Stimulated activated CD8-positive, alpha-beta memory T cell treated with anti-CD3 and anti-CD28 coated beads, Interleukin-2, amount 100 ng/mL, for 1 hour (primary cell): ENCODE measurements around the gene C2orf68.
"Not testable (repeated sequence)": the region's sequence is repeated elsewhere in the genome, so short reads cannot be mapped to it uniquely, and the experiment has no call there.

Source experiments
- DNase-seq, 2 donors: peaks; one replicate each; pipeline ENCODE4 v3.0.0-alpha.2; 2020; ENCODE audit warnings: low read depth in 2 of 2

C2orf68 gene

DNA sequence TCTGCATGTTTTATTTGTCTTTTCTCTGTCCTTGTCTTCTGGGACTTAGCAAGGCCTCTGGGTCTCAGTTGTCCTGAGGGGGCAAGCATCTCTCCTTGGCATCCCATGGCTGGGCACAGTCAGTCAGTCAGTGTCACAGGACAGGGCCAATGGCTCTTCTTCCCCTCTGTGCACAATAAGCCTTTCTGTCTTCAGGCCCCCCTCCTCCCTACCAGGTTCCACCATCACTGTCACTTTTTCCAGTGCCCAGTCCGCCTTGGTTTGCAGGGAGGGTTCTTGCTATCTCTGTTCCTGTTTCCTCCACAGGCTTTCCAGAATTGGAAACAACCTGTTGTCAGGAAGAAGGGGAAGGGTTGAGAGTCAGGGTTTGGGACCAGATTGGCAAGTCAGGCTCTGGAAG, 29.4 kb downstream of the C2orf68 start:
- DNase-seq: no peak

DNA sequence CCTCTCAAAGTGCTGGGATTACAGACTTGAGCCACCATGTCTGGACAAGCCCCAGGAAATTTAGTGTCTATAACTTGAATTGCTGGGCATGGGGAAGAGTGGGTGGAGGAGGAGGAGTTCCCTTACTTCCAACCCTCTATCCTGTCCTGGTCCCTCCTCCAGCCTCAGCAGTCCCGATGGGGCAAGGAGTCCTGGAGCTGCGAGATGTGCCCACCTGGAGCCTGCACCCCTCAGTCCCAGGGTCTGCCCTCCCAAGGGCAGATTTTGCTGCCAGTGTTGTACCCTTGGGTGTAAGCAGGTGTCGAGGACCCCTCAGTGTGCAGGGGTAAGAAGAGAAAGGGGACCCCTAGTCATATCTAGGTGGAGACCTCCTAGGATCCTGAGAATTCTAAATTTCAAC, 31.7 kb downstream of the C2orf68 start:
- DNase-seq: no peak

DNA sequence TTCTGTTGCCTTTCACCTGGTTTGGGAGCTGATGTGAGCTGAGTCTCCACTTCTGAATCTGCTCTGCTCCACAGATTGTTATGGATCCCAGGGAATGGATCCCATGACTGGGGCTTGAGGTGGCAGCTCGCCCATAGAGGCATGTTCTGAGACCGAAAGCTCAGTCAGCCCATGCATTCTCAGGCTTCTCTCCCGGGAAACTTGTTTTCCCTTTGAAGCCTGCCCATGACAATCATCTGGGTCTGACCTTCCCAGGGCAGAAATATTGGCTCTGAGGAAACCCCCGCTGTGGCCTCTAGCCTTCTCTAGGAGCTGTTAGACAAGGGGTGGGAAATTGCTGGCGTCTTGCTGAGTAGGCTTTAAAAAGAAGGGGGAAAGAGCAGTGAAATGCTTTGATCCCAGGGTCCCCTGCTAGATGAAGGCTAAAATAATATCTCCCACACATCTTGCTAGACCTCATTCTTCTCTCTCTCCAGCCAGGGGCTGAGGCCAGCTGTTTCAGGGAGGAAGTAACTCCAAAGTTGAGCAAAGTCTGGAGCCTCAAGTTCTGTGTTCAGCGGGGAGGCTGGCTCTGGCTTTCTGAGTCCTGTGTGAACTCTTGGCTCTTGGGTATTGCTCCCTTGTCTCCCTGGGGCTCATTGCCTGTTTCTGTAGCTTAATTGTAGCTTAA, 32.5 kb downstream of the C2orf68 start:
- no peak for DNase-seq

GRCh38 chr2:85578243-85579180, 33.4 kb downstream of the C2orf68 start:
- DNase-seq: no peak

DNA sequence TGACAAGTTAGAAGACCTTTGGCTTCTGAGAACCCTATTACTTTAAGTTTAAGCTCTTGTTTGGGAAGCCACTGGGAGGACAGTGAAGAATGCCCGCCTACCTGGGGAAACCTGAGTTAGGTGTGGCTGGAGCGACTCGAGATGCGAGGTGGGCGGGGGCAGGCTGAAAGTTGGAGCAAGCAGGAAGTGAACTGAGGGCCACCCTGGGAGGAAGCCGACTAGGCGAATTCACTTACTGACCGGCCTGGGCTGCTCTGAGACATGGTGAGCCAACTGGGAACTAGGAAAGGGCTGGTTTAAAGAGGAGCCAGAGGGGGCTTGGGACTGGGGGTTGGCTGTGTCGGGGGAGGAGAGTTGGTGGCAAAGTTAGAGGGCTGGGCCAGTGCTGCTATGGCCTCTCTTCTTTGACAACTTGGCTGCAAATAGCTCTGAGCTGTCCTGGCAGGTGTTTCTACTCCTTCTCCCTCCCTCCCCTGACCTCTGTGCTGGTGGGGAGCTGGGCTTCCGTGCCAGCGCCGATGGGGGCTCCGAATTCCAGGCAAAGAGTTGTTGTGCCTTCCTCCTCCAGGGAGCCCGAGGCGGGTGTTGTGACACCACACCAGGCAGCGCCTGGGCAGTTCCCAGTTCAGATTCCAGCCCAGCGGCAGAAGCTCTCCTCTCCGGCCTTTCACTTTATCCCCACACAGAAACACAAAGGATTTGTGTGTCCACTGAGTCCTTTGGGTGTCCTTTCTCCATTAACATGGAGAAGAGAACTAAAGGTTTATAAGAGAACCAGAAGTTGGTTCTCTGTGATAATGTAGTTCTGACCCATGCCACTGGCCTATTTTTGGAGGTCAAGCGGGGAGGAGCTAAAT, 34.3 kb downstream of the C2orf68 start, which contains the start of gene VAMP8:
VAMP8 (plus strand) TSS at position 201 of the 857 bp plus-strand sequence; CDS start at position 262, 61 bp downstream.
- peak in 1 of 2 donors; percentile 20 for DNase-seq

- DNase-seq: no peak
Observed at GRCh38 chr2:85577063-85577385, 34.8 kb downstream of the C2orf68 start.

GRCh38 chr2:85575739-85576138, 36.1 kb downstream of the C2orf68 start:
- DNase-seq: no peak

GRCh38 chr2:85566265-85566664, 45.6 kb downstream of the C2orf68 start:
- DNase-seq: no peak

GRCh38 chr2:85564144-85564563, 47.7 kb downstream of the C2orf68 start:
- no peak for DNase-seq

- DNase-seq: peak; percentile 88 to 94
Observed at GRCh38 chr2:85561280-85562212, 50.3 kb downstream of the C2orf68 start, which contains the start of gene GGCX. Gene GGCX, minus strand, starts transcription at chr2:85561493. Its CDS starts 65 bp downstream, at chr2:85561428.

- DNase-seq: no peak
Observed at GRCh38 chr2:85560812-85561279, 51.0 kb downstream of the C2orf68 start.

GRCh38 chr2:85560403-85560726, 51.5 kb downstream of the C2orf68 start:
- DNase-seq: not testable (repeated sequence)

DNA sequence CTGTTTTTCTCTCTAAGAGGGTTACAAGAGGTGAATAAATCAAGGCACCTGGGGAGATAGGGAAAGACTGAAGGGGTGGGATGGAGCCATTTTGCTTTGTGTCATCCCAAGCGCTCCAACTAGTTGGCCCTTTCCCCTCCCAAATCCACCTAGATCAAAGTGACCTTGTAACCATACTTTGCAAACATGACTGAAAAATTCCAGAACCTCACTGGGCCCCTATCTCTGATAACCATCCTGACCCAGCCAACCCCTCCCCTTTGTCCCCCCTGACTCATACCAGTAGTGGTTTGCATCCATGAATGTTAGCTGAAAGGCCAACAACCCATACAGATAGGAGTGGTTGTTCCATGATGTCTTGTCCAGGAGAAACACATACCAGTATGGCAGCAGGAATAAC, 53.7 kb downstream of the C2orf68 start:
- no peak for DNase-seq

- no peak for DNase-seq
Observed at GRCh38 chr2:85557130-85557529, 54.7 kb downstream of the C2orf68 start.
